Stimulated activated CD8-positive, alpha-beta memory T cell treated with anti-CD3 and anti-CD28 coated beads, Interleukin-7, amount 100 ng/mL, for 1 hour (primary cell): ENCODE data around the gene RNASE8.

Experiments used
- DNase-seq, 2 donors: peaks; one replicate each; pipeline ENCODE4 v3.0.0-alpha.2; 2020; ENCODE audit warnings: low read depth in 2 of 2

The RNASE8 gene

GRCh38 chr14:21106498-21107282 lies 49.1 kb downstream of the RNASE8 start:
- peak; percentile 54 to 64 for DNase-seq

- DNase-seq, result no peak
Observed at GRCh38 chr14:21107283-21107800, 49.7 kb downstream of the RNASE8 start.
